Breast epithelium (tissue), 3 donors: ENCODE results near the gene IFNL4.

Source experiments
- POLR2A ChIP-seq: fragments of 450-650 bp; IDR thresholded peaks from one replicate; pipeline ENCODE4 v1.6.1; 2016; ENCODE audit warnings: antibody characterized with exemption, mild to moderate bottlenecking, moderate library complexity
- POLR2AphosphoS5 ChIP-seq, 3 donors: sonication (generic); formaldehyde crosslinking; IDR thresholded peaks; one replicate each; pipeline ENCODE4 v1.6.1; 2017; ENCODE audit warnings: antibody characterized with exemption in 3 of 3

- TF ChIP-seq POLR2AphosphoS5 (IDR thresholded peaks at IDR 0.05) (no peak), POLR2A (no peak)
Measured at GRCh38 chr19:39212375-39212742, 36.3 kb downstream of the IFNL4 start.
